K562 (cell line): Measurements from ENCODE around the gene COL16A1. TPM values are rescaled to one million over a fixed set of nuclear protein-coding genes. Genes with fewer than 3 reads are reported as not detected.

Source experiments
- ATAC-seq: fragments of 200-7000 bp; cut with Tn5 transposase; 3 replicates; pipeline ENCODE4 v1.9.1; 2020; ENCODE audit warnings: moderate library complexity
- Bru-seq: library from RNA; stranded (reverse); fragments of 400-500 nt; gene quantifications from one replicate; lab custom pipeline; 2021; lab: Mats Ljungman, UMichigan
- BruChase-seq, 2 experiments: library from RNA; stranded (reverse); fragments of 400-500 nt; gene quantifications; one replicate each; lab custom pipeline; 2021; lab: Mats Ljungman, UMichigan
- BruUV-seq: library from RNA; stranded (reverse); fragments of 400-500 nt; replicated peaks from 2 replicates; lab custom pipeline; 2021; lab: Mats Ljungman, UMichigan
- CTCF ChIA-PET: fragments of 300-600 bp; formaldehyde crosslinking; extraction: SDS; loops from one replicate; lab custom pipeline; 2021; ENCODE audit warnings: low intra/inter-chr PET ratio; lab: Yijun Ruan, JAX
- POLR2A ChIA-PET: fragments of 300-600, 350-650 bp; sonication (Branson Sonifier 250); formaldehyde crosslinking; extraction: SDS; loops from one replicate; lab custom pipeline; 2021; ENCODE audit warnings: antibody characterized with exemption, inconsistent platforms; lab: Yijun Ruan, JAX
- DNase-seq, 4 experiments: peaks; one replicate each; pipeline versions ENCODE4 v3.0.0 to v3.0.0-alpha.2; 2011 to 2018; ENCODE audit warnings: low spot score in 3 of 4, mixed read lengths in 3 of 4; ENCODE audit errors: extremely low read depth in 1 of 4
- FAIRE-seq: peaks from 2 replicates; lab custom pipeline; 2011; peaks lifted over from hg19 to GRCh38; lab: Jason Lieb, UNC
- H2AFZ ChIP-seq: 2 replicates; pipeline ENCODE4 v1.6.0; 2011; ENCODE audit warnings: low read depth, low read length, control low read depth, inconsistent platforms
- H3K27ac ChIP-seq: fragments of 200-600 bp; 3 replicates; pipeline ENCODE4 v1.8.0; 2011; ENCODE audit warnings: low read depth, mild to moderate bottlenecking, control low read depth, inconsistent platforms, low read length, moderate library complexity, mixed read lengths; ENCODE audit errors: extremely low read depth
- H3K27me3 ChIP-seq, 2 experiments: fragments of 300-600 bp in 1 of 2; 2 replicates in 1 of 2; 3 replicates in 1 of 2; pipeline versions ENCODE4 v1.6.0 to v1.8.0; 2011; ENCODE audit warnings: inconsistent platforms in 2 of 2, low read length in 2 of 2, mild to moderate bottlenecking in 1 of 2, mixed read lengths in 1 of 2, moderate library complexity in 1 of 2; ENCODE audit not compliant: control insufficient read depth in 2 of 2, insufficient read depth in 2 of 2
- H3K36me3 ChIP-seq: fragments of 300-600 bp; 3 replicates; pipeline ENCODE4 v1.8.0; 2011; ENCODE audit warnings: mild to moderate bottlenecking, low read length, inconsistent platforms; ENCODE audit not compliant: control insufficient read depth, insufficient read depth
- H3K4me1 ChIP-seq, 2 experiments: fragments of 200-600 bp in 1 of 2; replicated peaks in 1 of 2; 2 replicates in 1 of 2; 3 replicates in 1 of 2; pipeline versions ENCODE4 v1.5.1 to v1.8.0; 2011; ENCODE audit warnings: inconsistent platforms in 2 of 2, low read length in 2 of 2, mild to moderate bottlenecking in 1 of 2, mixed read lengths in 1 of 2, moderate library complexity in 1 of 2; ENCODE audit not compliant: control insufficient read depth in 2 of 2, insufficient read depth in 2 of 2
- H3K4me2 ChIP-seq: 2 replicates; pipeline ENCODE4 v1.6.1; 2011; ENCODE audit warnings: low read length, control low read depth, inconsistent platforms, mixed read lengths; ENCODE audit not compliant: insufficient read depth
- H3K4me3 ChIP-seq: fragments of 200-600 bp; sonication (generic), shearing (Covaris generic); 2 replicates; pipeline ENCODE4 v1.5.1; 2016; ENCODE audit warnings: control low read depth, inconsistent platforms
- H3K79me2 ChIP-seq: fragments of 200-600 bp; 3 replicates; pipeline ENCODE4 v1.8.0; 2011; ENCODE audit warnings: low read length, inconsistent platforms; ENCODE audit not compliant: control insufficient read depth, insufficient read depth
- H3K9ac ChIP-seq, 2 experiments: 2 replicates each; pipeline versions ENCODE4 v1.6.0 to v1.6.1; 2011; ENCODE audit warnings: low read depth in 2 of 2, low read length in 2 of 2, control low read depth in 1 of 2, inconsistent platforms in 1 of 2, mild to moderate bottlenecking in 1 of 2, mixed read lengths in 1 of 2; ENCODE audit not compliant: insufficient read depth in 1 of 2
- H3K9me1 ChIP-seq: one replicate; pipeline ENCODE4 v1.6.0; 2011; ENCODE audit warnings: inconsistent platforms, mild to moderate bottlenecking, low read length, moderate library complexity; ENCODE audit not compliant: control insufficient read depth, insufficient read depth
- H3K9me3 ChIP-seq: replicated peaks from 2 replicates; pipeline ENCODE4 v1.5.1; 2011; ENCODE audit warnings: low read depth, low read length, inconsistent platforms; ENCODE audit not compliant: control insufficient read depth, insufficient read depth
- H4K20me1 ChIP-seq: replicated peaks from 2 replicates; pipeline ENCODE4 v1.6.1; 2011; ENCODE audit warnings: low read length, inconsistent platforms, mixed read lengths; ENCODE audit not compliant: control insufficient read depth, insufficient read depth
- DACH1 ChIP-seq: fragments of 450-650 bp; IDR thresholded peaks from 2 replicates; pipeline ENCODE4 v1.6.1; 2018; ENCODE audit not compliant: partially characterized antibody
- DMBX1 ChIP-seq: fragments of 250-450 bp; sonication (Bioruptor Pico); IDR thresholded peaks from 2 replicates; pipeline ENCODE4 v1.8.0; 2022; ENCODE audit warnings: inconsistent platforms, mild to moderate bottlenecking, moderate library complexity, borderline replicate concordance
- EGR1 ChIP-seq: fragments of 450-650 bp; conservative IDR thresholded peaks from 2 replicates; pipeline ENCODE4 v1.6.1; 2017; ENCODE audit warnings: mild to moderate bottlenecking
- IFI16 ChIP-seq: fragments of 250-450 bp; sonication (Bioruptor Pico); IDR thresholded peaks from 2 replicates; pipeline ENCODE4 v2.1.2; 2022; ENCODE audit warnings: mild to moderate bottlenecking, inconsistent platforms
- NCOR1 ChIP-seq: fragments of 450-650 bp; IDR thresholded peaks from 2 replicates; pipeline ENCODE4 v1.6.1; 2016; ENCODE audit warnings: mild to moderate bottlenecking, moderate library complexity
- NRF1 ChIP-seq, 2 experiments: fragments of 450-650 bp; IDR thresholded peaks in 1 of 2; conservative IDR thresholded peaks in 1 of 2; 2 replicates each; pipeline ENCODE4 v1.6.1; 2014; ENCODE audit warnings: mild to moderate bottlenecking in 2 of 2
- POLR2A ChIP-seq: fragments of 450-650 bp; conservative IDR thresholded peaks from 2 replicates; pipeline ENCODE4 v1.6.1; 2016
- PYGO2 ChIP-seq: fragments of 450-650 bp; IDR thresholded peaks from 2 replicates; pipeline ENCODE4 v1.6.1; 2016; ENCODE audit warnings: mild to moderate bottlenecking, missing genetic modification characterization, moderate library complexity, missing compliant biosample characterization
- RAD51 ChIP-seq: fragments of 450-650 bp; IDR thresholded peaks from 2 replicates; pipeline ENCODE4 v1.7.1; 2016; ENCODE audit warnings: low read depth, mild to moderate bottlenecking, borderline replicate concordance
- RCOR1 ChIP-seq, 2 experiments: IDR thresholded peaks; 2 replicates each; pipeline ENCODE4 v1.6.1; 2012; ENCODE audit warnings: low read depth in 2 of 2, low read length in 2 of 2, borderline replicate concordance in 1 of 2, improper control_type of control experiment in 1 of 2
- SREBF1 ChIP-seq: fragments of 150-350 bp; IDR thresholded peaks from 2 replicates; pipeline ENCODE4 v1.6.1; 2014; ENCODE audit warnings: antibody characterized with exemption, low read depth, low read length, borderline replicate concordance
- WGBS: fragments of 100-300 bp; shearing (Covaris generic); methylation state at CpG from one replicate; pipeline ENCODE4 v1.1.6; 2016; ENCODE audit warnings: low coverage, mixed read lengths; ENCODE audit not compliant: insufficient coverage; ENCODE audit errors: missing lambda C conversion rate; 5-methylcytosine and 5-hydroxymethylcytosine counted together
- in situ Hi-C: fragments of 300-500 bp; cut with MboI; formaldehyde crosslinking; loops from 4 replicates; pipeline ENCODE4 v1.15.0; 2018; ENCODE audit warnings: inconsistent platforms, mixed read lengths
- intact Hi-C: fragments of 100-400 bp; cut with micrococcal nuclease; formaldehyde crosslinking; loops from 2 replicates; pipeline ENCODE4 v1.14.2; 2022
- long read RNA-seq, 3 experiments: library from polyadenylated mRNA in 2 of 3; library from RNA in 1 of 3; unstranded in 2 of 3; stranded (forward) in 1 of 3; transcript quantifications; one replicate each; pipeline ENCODE4 v2.0.0, GENCODE V29; 2019 to 2022
- polyA minus RNA-seq, 3 experiments: library from RNA; depleted of rRNA, polyadenylated mRNA; stranded (reverse); fragments of >200 nt; gene quantifications; 2 replicates each; pipeline ENCODE4 v1.2.3, GENCODE V29; 2011
- polyA plus RNA-seq, 8 experiments: library from polyadenylated mRNA; depleted of rRNA in 4 of 8; stranded (reverse) in 5 of 8; unstranded in 3 of 8; fragments of >200 nt; fragmentation: Nextera tagmentation in 2 of 8; fragmentation: Illumina TruSeq in 1 of 8; extraction: Ambion mirVana in 2 of 8; extraction: Trizol in 1 of 8; gene quantifications; 2 replicates each; pipeline versions ENCODE4 v1.2.1 to v1.2.3, GENCODE V29; 2011 to 2014; ENCODE audit warnings: inconsistent platforms in 1 of 8, missing spikeins in 1 of 8
- total RNA-seq, 7 experiments: library from RNA; depleted of rRNA in 6 of 7; stranded (reverse); fragments of >200 nt in 6 of 7; fragmentation: Illumina TruSeq in 2 of 7; extraction: Trizol in 2 of 7; gene quantifications; 2 replicates each; pipeline versions ENCODE4 v1.2.1 to v1.2.3, GENCODE V29; 2011 to 2021; ENCODE audit warnings: low replicate concordance in 1 of 7
- TF ChIP-seq, protein P1 (sequence below): fragments of 250-450 bp; sonication (Bioruptor Pico); IDR thresholded peaks from 2 replicates; pipeline ENCODE4 v1.8.0; 2021; ENCODE audit warnings: moderate library complexity, mild to moderate bottlenecking, inconsistent platforms
- TF ChIP-seq, protein P2 (sequence below): fragments of 250-450 bp; sonication (Bioruptor Pico); IDR thresholded peaks from 2 replicates; pipeline ENCODE4 v1.6.1; 2021; ENCODE audit warnings: mild to moderate bottlenecking
- TF ChIP-seq, protein P3 (sequence below): sonication (generic); formaldehyde crosslinking; IDR thresholded peaks from 2 replicates; pipeline ENCODE4 v1.8.1; 2023; ENCODE audit warnings: mild to moderate bottlenecking, missing genetic modification reagents
- TF ChIP-seq, protein P4 (sequence below): sonication (generic); formaldehyde crosslinking; IDR thresholded peaks from 2 replicates; pipeline ENCODE4 v1.9.0; 2022; ENCODE audit warnings: mild to moderate bottlenecking, missing genetic modification reagents

COL16A1 gene
- 0.44 TPM in 1 of 2 replicates, not detected in the other for total RNA-seq (2011; cell fraction: chromatin; rRNA removed; ENCODE audit: low replicate concordance)
- total RNA-seq (2011; cell fraction: nucleolus; rRNA removed), result 0.13 and 0.17 TPM in 2 replicates
- not detected in 2 replicates for total RNA-seq (2011; cell fraction: nucleoplasm; rRNA removed)
- total RNA-seq (2014; rRNA removed) (0.04 TPM in 1 of 2 replicates, not detected in the other), total RNA-seq (2014; rRNA removed; fragmentation: Illumina TruSeq; extraction: Trizol) (not detected in 2 replicates), total RNA-seq (2015; rRNA removed; fragmentation: Illumina TruSeq; extraction: Trizol) (0.08 TPM in 1 of 2 replicates, not detected in the other), total RNA-seq (2021) (0.54 and 0.60 TPM in 2 replicates), polyA plus RNA-seq (2011; rRNA removed) (0.11 TPM in 1 of 2 replicates, not detected in the other), polyA plus RNA-seq (2014; fragmentation: Illumina TruSeq; extraction: Trizol) (not detected in 2 replicates), polyA plus RNA-seq (2014; fragmentation: Nextera tagmentation; extraction: Ambion mirVana) (not detected), polyA plus RNA-seq (2014; rRNA removed) (0.11 TPM in 1 of 2 replicates, not detected in the other), polyA minus RNA-seq (2011; rRNA and poly(A)+ RNA removed) (not detected in 2 replicates), Bru-seq, nascent RNA (percentile 8 among the genes with signal in this experiment), BruChase-seq, experiment 1, labeled RNA remaining after a 2-hour chase (percentile 4 among the genes with signal in this experiment), BruChase-seq, experiment 2, labeled RNA remaining after a 6-hour chase (percentile 2 among the genes with signal in this experiment)
- polyA plus RNA-seq (2011; cell fraction: cytosol; rRNA removed), result not detected in 2 replicates
- 0.31 and 0.36 TPM in 2 replicates for polyA plus RNA-seq (2011; cell fraction: nucleus; rRNA removed)
- 0.37 TPM in 1 of 2 replicates, not detected in the other for polyA plus RNA-seq (2012)
- polyA minus RNA-seq (2011; cell fraction: cytosol; rRNA and poly(A)+ RNA removed), result not detected in 2 replicates
- polyA minus RNA-seq (2011; cell fraction: nucleus; rRNA and poly(A)+ RNA removed), result not detected in 2 replicates
- long read RNA-seq, experiment 1, result 0 reads
- long read RNA-seq, experiment 2, result 0 reads
- long read RNA-seq, experiment 3, result 0 reads

DNA sequence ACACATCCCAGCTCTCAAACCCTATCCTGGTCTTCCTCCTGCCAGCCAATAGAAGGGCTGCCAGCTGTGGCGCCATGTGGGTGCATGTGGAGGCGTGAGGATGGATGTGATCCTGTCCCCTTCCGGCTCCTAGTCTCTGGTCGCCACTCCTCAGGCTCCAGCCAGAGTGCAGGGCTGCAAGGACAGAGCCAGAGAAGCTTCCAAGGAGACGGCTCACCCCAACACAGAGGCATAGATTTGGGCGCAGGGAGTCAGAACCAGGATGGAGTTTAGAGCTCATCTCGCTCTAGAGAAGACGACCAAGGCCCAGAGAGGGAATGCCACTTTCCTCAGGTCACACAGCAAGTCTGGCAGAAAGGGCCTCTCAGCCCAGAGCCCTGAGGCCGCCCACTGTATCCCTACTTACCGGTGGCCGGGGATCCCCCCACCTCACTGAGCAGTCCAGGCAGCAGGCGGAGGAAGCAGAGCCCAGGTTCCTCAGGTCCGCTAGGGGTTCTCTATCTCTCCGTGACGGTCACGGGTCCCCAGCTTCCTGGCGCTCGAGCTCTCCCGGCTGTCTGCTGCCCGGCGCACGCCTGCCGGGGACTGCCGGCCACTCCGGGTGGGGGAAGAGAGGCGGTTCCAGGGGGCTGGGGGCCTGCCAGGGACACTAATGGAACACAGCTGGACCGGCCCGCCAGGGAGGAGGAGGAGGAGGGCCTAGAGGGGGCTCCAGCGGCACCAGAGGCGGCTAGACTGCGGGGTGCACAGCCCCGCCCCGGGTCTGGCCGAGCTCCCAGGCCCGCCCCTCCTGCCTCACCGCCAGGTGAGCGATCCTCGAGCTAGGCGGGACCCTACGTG, at the start of gene COL16A1:
Gene COL16A1 (minus strand): TSS at position 587 of the 840 bp plus-strand sequence. CDS start 1,824 bp downstream, outside the sequence.
- Histone ChIP-seq H3K27me3 (peaks cover 10 to 58% of the 10 kb centered on the region in 2 experiments), H3K9ac (peak within 1 kb of the TSS; percentile 8 to 42; a peak in 3 of 4 replicates), H3K4me1 (peaks cover 14 to 30% of the 10 kb centered on the region in 2 experiments), H3K79me2 (no peaks in the 10 kb centered on the region), H3K27ac (peak within 1 kb of the TSS; percentile 29; the same call in 2 of the 3 replicates), H3K9me3 (no peaks in the 10 kb centered on the region), H4K20me1 (no peaks in the 10 kb centered on the region), H3K36me3 (no peaks in the 10 kb centered on the region), H3K4me2 (peak within 1 kb of the TSS; percentile 7; the same call in 1 of the 2 replicates), H2AFZ (peak within 1 kb of the TSS; percentile 85), H3K4me3 (no peak within 1 kb of the TSS), H3K9me1 (no peaks in the 10 kb centered on the region)
- 20% methylated on average over 34 of the region's 40 CpGs for WGBS
- FAIRE-seq, result no peak
- BruUV-seq, result no TSS peak
- peak in 3 of 4 experiments; percentile 36 to 54 (median 50) for DNase-seq
- ChIA-PET CTCF (interaction anchor here (1.1 kb wide), 1 partner anchor 40 kb away, joined by 6 read pairs; no protein-coding TSS in a partner anchor), POLR2A (interaction anchor here (0.6 to 3.1 kb wide), 6 partner anchors 10 to 87 kb away, joined by 3 to 13 read pairs (median 4); no protein-coding TSS in a partner anchor)
- intact Hi-C loops, result loop anchor here (2.0 kb wide), 1 partner anchor 41 kb away; no protein-coding TSS in a partner anchor
- peak; percentile 16 for ATAC-seq
- in situ Hi-C loops, result no loop called here
- TF ChIP-seq, protein P1, sequence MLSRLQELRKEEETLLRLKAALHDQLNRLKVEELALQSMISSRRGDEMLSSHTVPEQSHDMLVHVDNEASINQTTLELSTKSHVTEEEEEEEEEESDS (CRISPR knock-in tag), result no peak
- TF ChIP-seq PYGO2 (tag) (no peak), POLR2A (no peak), EGR1 (no peak), DACH1 (no peak), NCOR1 (no peak), RAD51 (no peak), IFI16 (CRISPR knock-in tag) (no peak), DMBX1 (no peak), RCOR1 (IDR thresholded peaks at IDR 0.05; ENCODE audit: borderline replicate concordance in 1 of 2, low read depth in 2 of 2, low read length in 2 of 2) (0 out of 4 replicates have a peak, but pooled peaks of 1 of the 2 experiments have one; percentile 9), SREBF1 (no peak), NRF1 (conservative IDR thresholded peaks at IDR 0.05 in 1 of 2, IDR thresholded peaks at IDR 0.05 in 1 of 2) (peak in 1 of 2 experiments; percentile 35; a peak in 3 of 4 replicates)
- TF ChIP-seq, protein P2, sequence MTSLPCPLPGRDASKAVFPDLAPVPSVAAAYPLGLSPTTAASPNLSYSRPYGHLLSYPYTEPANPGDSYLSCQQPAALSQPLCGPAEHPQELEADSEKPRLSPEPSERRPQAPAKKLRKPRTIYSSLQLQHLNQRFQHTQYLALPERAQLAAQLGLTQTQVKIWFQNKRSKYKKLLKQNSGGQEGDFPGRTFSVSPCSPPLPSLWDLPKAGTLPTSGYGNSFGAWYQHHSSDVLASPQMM (CRISPR knock-in tag), result no peak
- TF ChIP-seq, protein P3, sequence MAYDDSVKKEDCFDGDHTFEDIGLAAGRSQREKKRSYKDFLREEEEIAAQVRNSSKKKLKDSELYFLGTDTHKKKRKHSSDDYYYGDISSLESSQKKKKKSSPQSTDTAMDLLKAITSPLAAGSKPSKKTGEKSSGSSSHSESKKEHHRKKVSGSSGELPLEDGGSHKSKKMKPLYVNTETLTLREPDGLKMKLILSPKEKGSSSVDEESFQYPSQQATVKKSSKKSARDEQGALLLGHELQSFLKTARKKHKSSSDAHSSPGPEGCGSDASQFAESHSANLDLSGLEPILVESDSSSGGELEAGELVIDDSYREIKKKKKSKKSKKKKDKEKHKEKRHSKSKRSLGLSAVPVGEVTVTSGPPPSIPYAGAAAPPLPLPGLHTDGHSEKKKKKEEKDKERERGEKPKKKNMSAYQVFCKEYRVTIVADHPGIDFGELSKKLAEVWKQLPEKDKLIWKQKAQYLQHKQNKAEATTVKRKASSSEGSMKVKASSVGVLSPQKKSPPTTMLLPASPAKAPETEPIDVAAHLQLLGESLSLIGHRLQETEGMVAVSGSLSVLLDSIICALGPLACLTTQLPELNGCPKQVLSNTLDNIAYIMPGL (CRISPR knock-in tag), result no peak
- TF ChIP-seq, protein P4, sequence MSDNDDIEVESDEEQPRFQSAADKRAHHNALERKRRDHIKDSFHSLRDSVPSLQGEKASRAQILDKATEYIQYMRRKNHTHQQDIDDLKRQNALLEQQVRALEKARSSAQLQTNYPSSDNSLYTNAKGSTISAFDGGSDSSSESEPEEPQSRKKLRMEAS (CRISPR knock-in tag), result no peak
